Stimulated activated CD8-positive, alpha-beta memory T cell treated with anti-CD3 and anti-CD28 coated beads, Interleukin-12 subunit alpha, Interleukin-12 subunit beta, amount 100 ng/mL, for 4 hours (primary cell): ENCODE data around the gene UGT1A10.
"Not testable (repeated sequence)": the region's sequence is repeated elsewhere in the genome, so short reads cannot be mapped to it uniquely, and the experiment has no call there.

ENCODE experiments used
- DNase-seq: peaks from one replicate; pipeline ENCODE4 v3.0.0-alpha.2; 2020; ENCODE audit warnings: low read depth

UGT1A10 gene

DNA sequence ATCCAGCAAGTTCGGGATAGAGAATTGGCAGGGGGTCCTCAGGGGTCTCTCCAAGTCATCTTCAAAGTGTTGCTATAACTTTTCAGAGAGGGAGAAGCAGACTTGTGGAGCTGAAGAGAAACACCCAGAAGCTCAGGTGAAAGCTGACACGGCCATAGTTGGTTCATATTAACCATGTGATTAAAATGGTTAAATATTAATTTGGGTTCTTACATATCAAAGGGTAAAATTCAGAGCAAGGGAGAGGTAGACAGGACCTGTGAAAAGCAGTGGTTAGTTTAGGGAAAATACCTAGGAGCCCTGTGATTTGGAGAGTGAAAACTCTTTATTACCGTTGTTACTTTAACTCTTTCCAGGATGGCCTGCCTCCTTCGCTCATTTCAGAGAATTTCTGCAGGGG lies 56.4 kb downstream of the UGT1A10 start, which contains the start of gene UGT1A6:
TSS of gene UGT1A6 (plus strand) at position 243 of the 400 bp plus-strand sequence. CDS start at position 358, 115 bp downstream.
- DNase-seq, result no peak

GRCh38 chr2:233693963-233694362 lies 57.7 kb downstream of the UGT1A10 start:
- no peak for DNase-seq

GRCh38 chr2:233698740-233699139 lies 62.5 kb downstream of the UGT1A10 start:
- no peak for DNase-seq

DNA sequence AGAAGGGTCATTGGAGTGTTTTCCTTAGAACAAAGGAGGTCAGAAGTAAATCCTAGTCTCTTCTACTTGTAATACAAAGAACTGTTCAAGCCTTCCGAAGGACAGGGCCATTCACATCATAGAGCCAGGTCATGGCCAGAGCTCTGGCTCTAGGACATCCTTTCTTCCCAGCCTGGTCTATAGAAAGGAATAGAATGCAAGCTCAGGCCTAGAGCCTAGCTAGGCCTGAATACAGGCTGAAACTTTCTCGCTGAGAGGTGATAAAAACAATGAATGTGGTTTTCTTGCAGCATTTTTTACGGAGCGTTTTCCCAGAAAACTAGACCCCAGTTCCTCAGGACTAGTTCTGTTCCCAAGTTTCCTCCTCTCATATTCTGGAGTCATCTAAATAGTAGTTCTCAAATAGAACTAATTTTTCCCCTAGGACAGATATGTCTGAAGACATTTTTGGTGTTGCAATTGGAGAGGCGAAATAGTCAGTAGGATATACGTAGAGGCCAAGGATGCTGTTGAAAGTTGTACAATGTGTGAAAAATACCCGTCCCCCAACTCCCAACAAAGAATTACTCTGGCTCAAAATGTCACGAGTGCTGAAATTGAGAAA lies 63.3 kb downstream of the UGT1A10 start:
- DNase-seq, result no peak

- no peak for DNase-seq
These were observed 63.9 kb downstream of the UGT1A10 start for GRCh38 chr2:233700028-233700635.

GRCh38 chr2:233700842-233701241 lies 64.6 kb downstream of the UGT1A10 start:
- DNase-seq, result not testable (repeated sequence)

- DNase-seq, result no peak
These were observed 66.0 kb downstream of the UGT1A10 start for GRCh38 chr2:233702238-233702637.

- DNase-seq, result no peak
These were observed 69.8 kb downstream of the UGT1A10 start for GRCh38 chr2:233705911-233706506.

- no peak for DNase-seq
These were observed 70.5 kb downstream of the UGT1A10 start for GRCh38 chr2:233706720-233707119.

DNA sequence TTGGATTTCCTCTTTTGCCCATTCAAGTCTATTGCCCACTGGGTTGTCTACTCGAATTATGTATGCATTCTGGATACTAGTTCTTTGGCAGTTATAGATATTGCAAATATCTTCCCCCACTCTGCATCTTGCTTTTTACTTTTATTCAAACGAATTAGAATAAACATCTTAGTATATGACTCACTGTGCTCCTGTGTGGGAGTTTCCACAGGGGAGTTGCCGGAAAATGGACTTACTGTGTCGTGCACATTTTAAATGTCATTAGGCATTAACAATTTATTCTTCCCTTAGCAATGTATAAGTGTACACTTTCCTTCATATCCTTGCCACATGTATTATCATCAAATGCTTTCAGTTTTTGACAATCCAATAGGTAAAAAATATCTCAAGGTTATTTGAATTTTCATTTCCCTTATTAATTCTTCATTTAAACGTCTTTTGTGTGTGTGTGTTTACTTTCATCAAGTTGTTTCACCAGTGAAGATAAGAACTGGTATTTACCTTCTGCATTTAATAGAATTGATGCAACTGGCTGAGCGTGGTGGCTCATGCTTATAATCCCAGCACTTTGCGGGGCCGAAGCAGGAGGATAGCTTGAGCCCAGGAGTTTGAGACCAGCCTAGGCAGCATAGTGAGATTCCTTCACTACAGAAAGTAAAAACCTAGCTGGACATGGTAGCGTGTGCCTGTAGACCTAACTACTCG lies 71.8 kb downstream of the UGT1A10 start:
- DNase-seq, result no peak

DNA sequence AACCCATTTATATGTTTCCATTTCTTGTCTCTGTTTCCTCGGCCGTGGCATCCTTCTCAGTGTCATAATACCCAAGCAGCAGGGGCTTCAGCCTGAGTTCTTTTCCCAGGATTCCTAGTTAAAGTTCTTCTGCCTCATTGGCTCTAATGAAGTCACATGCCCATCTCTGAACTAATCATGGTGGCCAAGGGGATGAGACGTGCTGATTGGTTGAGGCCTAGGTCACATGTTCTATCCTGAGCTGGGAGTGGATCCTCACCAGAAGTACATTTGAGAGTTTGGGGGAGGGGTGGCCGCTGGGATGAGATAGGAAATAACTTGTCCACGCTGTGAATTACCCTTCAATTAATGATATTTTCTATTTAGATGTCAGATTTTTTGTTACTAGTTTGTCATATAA lies 72.7 kb downstream of the UGT1A10 start:
- no peak for DNase-seq

- peak; percentile 17 for DNase-seq
These were observed 75.2 kb downstream of the UGT1A10 start for GRCh38 chr2:233711312-233712008.

- DNase-seq, result no peak
These were observed 76.5 kb downstream of the UGT1A10 start, which contains the start of gene UGT1A5 for GRCh38 chr2:233712611-233713261. UGT1A5 (plus strand) TSS chr2:233712907; CDS start chr2:233712992, 85 bp downstream.

DNA sequence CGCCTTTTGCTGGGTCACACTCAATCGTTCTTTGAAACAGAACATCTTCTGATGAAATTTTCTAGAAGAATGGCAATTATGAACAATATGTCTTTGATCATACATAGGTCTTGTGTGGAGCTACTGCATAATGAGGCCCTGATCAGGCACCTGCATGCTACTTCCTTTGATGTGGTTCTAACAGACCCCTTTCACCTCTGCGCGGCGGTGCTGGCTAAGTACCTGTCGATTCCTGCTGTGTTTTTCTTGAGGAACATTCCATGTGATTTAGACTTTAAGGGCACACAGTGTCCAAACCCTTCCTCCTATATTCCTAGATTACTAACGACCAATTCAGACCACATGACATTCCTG lies 77.0 kb downstream of the UGT1A10 start:
- no peak for DNase-seq

DNA sequence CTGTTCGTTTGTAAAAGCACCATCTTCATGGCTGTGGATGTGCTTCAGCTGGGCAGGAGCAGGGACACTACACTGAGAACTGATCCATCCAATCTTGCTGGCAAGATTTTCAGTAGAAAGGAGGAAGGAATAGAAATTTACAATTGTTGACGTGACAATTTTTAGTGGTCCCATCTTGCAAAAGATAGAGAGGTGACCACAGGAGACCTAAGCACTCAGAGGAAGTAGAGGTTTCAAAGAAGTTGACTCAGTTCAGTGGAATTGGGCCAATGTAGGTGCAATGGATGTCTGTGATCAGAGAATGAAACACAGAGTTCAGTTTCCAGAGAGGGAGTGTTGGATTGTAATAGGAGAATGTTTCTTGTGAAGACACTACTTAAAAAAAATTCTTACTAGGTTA lies 77.9 kb downstream of the UGT1A10 start:
- no peak for DNase-seq

- no peak for DNase-seq
These were observed 82.3 kb downstream of the UGT1A10 start, which contains the start of gene UGT1A4 for GRCh38 chr2:233718552-233718951. UGT1A4 (plus strand) TSS chr2:233718736; CDS start chr2:233718821, 85 bp downstream.

- no peak for DNase-seq
These were observed 92.6 kb downstream of the UGT1A10 start, which contains the start of gene UGT1A3 for GRCh38 chr2:233728723-233729301. UGT1A3 (plus strand) TSS chr2:233729042; CDS start chr2:233729127, 85 bp downstream.

DNA sequence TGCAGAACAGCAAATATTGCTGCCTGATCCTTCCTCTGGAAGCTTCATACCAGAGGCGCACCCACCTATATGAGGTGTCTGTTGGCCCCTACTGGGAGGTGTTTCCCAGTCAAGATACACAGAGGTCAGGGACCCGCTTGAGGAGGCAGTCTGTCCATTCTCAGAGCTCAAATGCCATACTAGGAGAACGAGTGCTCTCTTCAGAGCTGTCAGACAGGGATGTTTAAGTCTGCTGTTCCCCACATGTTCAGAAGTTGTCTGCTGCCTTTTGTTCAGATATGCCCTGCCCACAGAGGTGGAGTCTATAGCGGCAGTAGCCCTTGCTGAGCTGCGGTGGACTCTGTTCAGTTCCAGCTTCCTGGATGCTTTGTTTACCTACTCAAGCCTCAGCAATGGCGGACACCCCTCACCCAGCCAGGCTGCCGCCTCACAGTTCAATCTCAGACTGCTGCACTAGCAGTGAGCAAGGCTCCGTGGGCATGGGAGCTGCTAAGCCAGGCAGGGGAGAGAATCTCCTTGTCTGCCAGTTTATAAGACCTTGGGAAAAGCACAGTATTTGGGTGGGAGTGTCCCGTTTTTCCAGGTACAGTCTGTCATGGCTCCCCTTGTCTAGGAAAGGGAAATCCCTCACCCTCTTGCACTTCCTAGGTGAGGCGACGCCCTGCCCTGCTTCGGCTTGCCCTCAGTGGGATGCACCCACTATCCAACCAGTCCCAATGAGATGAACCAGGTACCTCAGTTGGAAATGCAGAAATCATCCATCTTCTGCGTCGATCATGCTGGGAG lies 100.8 kb downstream of the UGT1A10 start:
- DNase-seq, result not testable (repeated sequence)

GRCh38 chr2:233740870-233741269 lies 104.6 kb downstream of the UGT1A10 start:
- no peak for DNase-seq
